GM18951 (cell line): ENCODE measurements around the gene CDH22.

Source experiments
- POLR2A ChIP-seq: IDR thresholded peaks from 4 replicates; pipeline ENCODE4 v1.6.1; 2011; ENCODE audit warnings: mild to moderate bottlenecking; ENCODE audit not compliant: insufficient read length, insufficient read depth; ENCODE audit errors: extremely low read depth
- in situ Hi-C: fragments of 300-500 bp; cut with MboI; formaldehyde crosslinking; loops from one replicate; pipeline ENCODE4 v1.12.0; 2022; ENCODE audit warnings: low sequenced_read_pairs, mixed read lengths, inconsistent platforms; ENCODE audit not compliant: unreplicated experiment

Gene CDH22

DNA sequence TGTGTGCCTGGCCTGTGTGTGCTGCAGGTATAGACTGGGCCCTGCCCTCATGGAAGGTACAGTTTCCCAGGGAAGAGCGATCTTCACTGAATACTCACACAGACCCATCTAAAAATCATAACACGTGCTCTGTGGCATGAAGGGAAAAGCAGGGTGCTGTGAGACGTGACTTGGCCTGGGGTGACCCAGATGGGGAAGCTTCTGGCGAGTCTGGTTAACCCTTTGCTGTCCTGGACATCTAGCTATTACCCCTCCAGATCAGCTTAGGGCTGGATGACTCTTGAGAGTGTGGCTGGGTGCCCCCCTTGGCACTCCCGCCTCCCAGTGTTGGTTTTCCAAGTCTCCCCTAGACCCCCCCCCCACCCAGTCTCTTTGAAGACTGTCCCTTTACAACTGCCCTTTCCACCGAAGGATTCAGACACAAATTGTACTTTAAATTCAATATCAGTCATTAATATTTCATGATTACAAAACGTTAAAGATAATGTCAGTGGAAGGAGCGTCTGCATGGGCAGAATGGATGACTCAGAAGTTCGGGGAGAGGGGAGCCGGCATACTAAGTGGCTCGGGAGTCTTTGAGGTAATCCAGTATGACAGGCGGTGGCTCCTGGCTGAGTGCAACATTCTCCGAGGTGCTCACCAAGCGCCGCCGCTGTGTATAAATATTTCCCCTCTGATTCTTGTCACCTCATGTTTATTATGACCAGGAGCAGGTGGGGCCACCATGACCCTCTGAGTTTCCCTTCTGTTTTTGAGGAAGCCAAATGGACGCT is 112.8 kb downstream of the CDH22 start:
- no peak for TF ChIP-seq POLR2A
- in situ Hi-C loops: no loop called here

DNA sequence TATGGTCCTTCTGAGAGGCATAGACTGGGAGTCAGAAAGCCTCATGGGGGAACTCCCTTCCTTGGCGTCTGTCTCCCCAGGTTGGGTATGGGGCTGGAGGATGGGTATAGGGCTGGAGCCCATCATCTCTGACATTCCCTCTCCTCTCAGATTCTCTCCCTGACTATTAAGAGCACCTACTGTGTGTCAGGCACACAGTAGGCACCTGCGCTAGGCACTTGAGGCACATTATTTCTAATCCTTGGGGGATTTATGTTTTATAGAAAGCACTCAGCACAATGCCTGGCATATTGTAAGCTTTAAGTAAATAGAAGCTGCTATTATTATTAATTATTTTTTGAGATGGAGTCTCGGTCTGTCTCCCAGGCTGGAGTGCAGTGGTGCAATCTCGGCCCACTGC is 113.9 kb downstream of the CDH22 start:
- TF ChIP-seq POLR2A: no peak
- in situ Hi-C loops: no loop called here

GRCh38 chr20:46192376-46192944 is 115.8 kb downstream of the CDH22 start:
- in situ Hi-C loops: no loop called here
- no peak for TF ChIP-seq POLR2A

DNA sequence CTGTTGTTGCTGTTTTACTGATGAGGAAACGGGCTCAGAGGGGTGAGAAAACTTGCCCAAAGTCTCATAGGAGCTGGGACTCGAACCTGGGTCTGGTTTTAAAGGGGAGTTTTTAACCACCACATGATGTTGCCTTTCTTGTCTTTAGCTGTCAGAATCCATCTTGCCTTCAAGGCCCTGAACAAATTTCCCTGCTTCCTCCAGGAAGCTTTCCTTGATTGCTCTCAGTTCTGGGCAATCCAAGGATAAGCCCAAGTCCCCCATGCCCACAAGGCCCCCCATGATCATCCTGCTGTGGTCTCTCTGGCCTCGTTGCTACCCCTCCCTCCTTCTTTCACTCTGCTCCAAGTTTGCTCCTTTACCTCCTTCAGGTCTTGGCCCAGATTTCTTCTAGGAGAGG is 116.7 kb downstream of the CDH22 start:
- in situ Hi-C loops: no loop called here
- no peak for TF ChIP-seq POLR2A

DNA sequence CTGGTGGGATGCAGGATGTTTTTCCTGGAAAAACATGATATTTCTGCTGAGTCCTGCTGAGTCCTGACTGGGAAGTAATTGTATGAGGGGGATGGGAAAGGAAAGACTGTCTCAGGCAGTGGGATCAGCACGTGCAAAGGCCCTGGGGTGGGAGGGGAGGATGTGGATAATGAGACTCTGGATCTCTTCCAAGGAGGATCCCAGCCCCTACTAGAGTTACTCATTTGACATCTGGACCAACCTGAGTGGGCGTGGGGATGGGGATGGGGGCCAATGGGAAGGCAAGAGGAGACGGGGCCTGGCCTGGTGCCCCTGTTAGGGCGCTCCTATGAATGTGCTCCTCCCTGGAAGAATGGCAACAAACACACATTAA is 117.1 kb downstream of the CDH22 start:
- no peak for TF ChIP-seq POLR2A
- in situ Hi-C loops: no loop called here

DNA sequence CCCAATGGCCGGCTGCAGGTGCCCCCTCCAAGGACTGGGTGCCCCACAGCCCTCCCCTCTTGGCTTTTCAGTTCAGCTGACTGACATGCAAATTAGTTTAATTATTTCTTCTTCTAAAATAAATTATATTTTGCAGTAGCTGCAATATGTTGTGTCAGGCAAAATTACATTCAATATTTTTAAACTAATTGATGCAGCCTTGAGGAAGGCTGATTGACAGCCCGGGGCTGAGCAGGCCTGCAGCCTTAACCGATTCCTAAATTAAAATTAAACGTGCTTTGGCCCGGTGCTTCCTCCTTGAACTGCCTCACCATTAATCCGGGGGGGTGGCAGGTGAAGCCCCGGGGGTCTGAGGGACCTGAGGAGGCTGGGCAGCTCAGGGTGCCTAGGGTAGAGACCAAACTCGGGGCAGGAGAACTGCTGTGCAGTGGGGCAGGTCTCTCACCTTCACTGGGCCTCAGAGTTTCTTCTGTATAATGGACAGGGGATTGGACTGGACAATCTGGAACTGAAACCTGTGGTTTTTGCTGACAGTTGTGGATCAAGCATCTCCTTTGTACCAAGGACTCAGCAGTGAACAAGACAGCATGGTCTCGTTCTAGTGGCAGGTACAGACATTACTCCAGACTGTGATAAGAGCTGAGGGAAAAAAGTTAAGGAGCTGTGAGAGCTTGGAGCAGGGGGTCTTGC is 117.7 kb downstream of the CDH22 start:
- no peak for TF ChIP-seq POLR2A
- in situ Hi-C loops: no loop called here

DNA sequence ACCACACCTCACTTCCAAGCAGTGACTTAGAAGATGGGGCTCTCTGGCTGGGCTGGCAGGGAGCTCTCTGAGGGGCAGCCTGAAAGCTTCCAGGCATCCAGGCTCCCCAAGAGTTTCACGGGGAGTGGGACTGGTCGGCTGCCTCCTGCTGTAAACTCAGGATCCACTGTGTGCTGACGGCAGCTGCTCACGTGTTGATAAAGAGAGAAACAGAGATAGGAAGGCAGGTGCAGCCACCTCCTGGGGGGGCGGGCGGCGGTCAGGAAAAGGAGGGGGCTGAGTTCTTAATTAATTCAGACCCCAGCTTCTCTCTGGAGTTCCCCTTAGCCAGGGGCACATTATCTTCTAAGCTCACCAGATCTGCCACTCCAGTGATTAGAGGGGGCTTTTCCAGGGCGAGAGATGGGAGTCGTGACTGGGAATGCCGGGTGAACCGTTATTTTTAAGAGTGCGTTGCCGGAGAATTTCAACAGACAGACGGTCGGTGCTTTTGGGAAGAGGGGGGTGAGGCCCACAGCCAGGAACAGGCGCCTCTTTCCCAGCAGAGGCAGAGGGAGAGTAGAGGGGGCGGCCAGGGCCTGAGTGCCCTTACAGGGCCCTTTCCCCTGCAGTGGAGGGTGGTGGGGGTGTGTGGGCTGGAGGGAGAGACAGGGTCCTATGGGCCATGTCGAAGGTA is 119.3 kb downstream of the CDH22 start:
- no peak for TF ChIP-seq POLR2A
- in situ Hi-C loops: no loop called here

DNA sequence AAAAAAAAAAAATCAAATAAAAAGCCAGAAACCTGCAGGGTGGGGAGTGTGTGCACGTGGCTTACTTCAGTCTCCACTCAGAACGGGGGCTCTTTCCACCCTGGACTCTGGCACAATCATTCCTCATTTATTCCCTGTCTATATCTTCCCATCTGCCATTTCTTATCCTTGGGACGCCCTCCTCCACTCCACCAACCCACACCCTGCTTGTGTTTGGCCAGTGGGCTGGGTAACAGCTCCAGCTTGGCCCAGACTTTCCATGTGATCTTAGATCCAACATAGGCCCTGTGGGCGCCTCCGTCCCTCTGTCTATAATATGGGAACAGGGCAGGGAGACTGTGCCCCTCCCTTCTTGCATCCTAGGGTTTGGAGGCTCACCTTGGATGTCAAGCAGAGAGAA is 122.1 kb downstream of the CDH22 start:
- in situ Hi-C loops: no loop called here
- no peak for TF ChIP-seq POLR2A

DNA sequence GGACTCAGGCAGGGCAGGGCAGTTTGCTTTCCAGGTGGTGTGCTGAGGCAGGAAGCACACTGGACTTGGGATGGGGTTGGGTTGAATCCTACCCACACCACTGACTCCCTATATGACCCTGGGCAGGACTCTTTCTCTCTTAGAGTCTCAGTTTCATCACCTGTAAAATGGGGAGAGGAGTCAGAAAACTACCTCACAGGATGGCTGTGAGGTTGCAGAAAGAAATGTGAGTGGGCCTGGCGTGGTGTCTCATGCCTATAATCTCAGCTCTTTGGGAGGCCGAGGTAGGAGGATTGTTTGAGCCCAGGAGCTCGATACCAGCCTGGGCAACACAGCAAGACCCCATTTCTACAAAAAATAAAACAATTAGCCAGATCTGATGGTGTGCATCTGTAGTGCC is 122.9 kb downstream of the CDH22 start:
- in situ Hi-C loops: no loop called here
- TF ChIP-seq POLR2A: no peak

DNA sequence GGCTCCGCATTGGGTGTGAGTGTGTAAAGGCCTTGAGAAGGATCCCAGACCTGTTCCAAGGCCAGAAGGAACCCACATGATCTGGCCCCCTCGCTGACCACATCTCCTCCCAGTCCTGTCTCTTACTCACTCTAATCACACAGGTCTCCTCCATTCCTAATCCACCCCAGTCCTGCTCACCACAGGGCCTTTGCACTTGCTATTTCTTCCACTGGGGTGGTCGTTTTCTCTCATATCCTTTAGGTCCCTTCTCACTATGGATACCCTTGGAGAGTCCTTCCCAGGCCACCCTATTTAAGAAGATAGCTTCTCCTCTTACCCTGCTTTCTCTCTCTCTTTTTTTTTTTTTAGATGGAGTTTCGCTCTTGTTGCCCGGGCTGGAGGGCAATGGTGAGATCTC is 124.5 kb downstream of the CDH22 start:
- in situ Hi-C loops: no loop called here

GRCh38 chr20:46182276-46183200 is 125.8 kb downstream of the CDH22 start:
- no peak for TF ChIP-seq POLR2A
- in situ Hi-C loops: no loop called here

More for the DNA sequence above, 124.5 kb downstream of the CDH22 start:
- TF ChIP-seq POLR2A: no peak

DNA sequence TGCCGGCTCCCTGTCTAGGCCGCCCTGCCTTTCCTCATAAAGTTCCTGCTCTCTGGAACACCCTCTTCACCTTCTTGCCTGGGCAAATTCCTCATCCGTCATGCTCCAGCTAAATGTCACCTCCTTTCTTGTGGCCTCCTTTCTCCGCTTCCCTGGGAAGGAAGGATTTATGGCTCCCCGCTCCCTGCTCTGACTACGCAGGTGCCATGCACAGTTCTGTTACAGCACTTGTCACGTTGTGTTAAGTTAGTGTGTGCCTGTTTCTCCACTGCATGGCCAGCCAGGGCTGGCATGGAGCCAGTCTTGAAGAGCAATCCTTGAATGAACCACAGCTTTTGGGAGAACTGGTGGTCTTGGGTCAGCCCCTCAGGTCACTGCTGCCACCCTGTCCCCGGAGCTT is 128.4 kb downstream of the CDH22 start:
- no peak for TF ChIP-seq POLR2A
- in situ Hi-C loops: no loop called here
